Measurements from ENCODE around the gene RAB11FIP4. TPM values are rescaled to one million over a fixed set of nuclear protein-coding genes. Genes with fewer than 3 reads are reported as not detected.

RAB11FIP4 gene
- total and polyA plus RNA-seq, 4 donors = 1.5 to 16.0 (median 3.3) TPM

- peak overlapping the region; percentile 96 to 97 for H3K27ac ChIP-seq (ENCODE audit: low read depth in 1 of 2, low read length in 2 of 2)
- under 1% methylated on average over 111 of the region's 111 CpGs for WGBS
- H3K27me3 ChIP-seq (ENCODE audit: control insufficient read depth in 4 of 4, insufficient read depth in 4 of 4, low read length in 3 of 4) = no peaks in the 10 kb centered on the region
- H3K4me3 ChIP-seq (ENCODE audit: low read depth in 1 of 3, low read length in 3 of 3) = peak overlapping the region; percentile 71 to 75 (median 72)
- H3K9ac ChIP-seq (ENCODE audit: low read depth in 1 of 2, low read length in 2 of 2) = peak overlapping the region in 1 of 2 donors; percentile 75
- TF ChIP-seq ATF3 (IDR thresholded peaks at IDR 0.05) (no peak), MAX (IDR thresholded peaks at IDR 0.05) (no peak), FOXA2 (IDR thresholded peaks at IDR 0.05) (no peak), NR2F2 (IDR thresholded peaks at IDR 0.05) (no peak), EGR1 (IDR thresholded peaks at IDR 0.05; ENCODE audit: low read depth in 2 of 2) (no peak), HNF4G (IDR thresholded peaks at IDR 0.05) (no peak), REST (IDR thresholded peaks at IDR 0.05) (no peak), TAF1 (conservative IDR thresholded peaks at IDR 0.05) (no peak), SP1 (IDR thresholded peaks at IDR 0.05) (peak; percentile 22), HNF4A (conservative IDR thresholded peaks at IDR 0.05) (no peak), RAD21 (IDR thresholded peaks at IDR 0.05) (peak; percentile 67 to 70), JUND (IDR thresholded peaks at IDR 0.05) (no peak), ZBTB33 (IDR thresholded peaks at IDR 0.05) (no peak), CTCF (IDR thresholded peaks at IDR 0.05; ENCODE audit: low read depth, low read length, missing input control) (peak; percentile 81), GABPA (IDR thresholded peaks at IDR 0.05 in 1 of 2, conservative IDR thresholded peaks at IDR 0.05 in 1 of 2) (no peak)
- DNase-seq (ENCODE audit: low spot score) = peak; percentile 79
- no peaks in the 10 kb centered on the region for H3K36me3 ChIP-seq (ENCODE audit: control insufficient read depth in 4 of 4, insufficient read depth in 3 of 4, low read depth in 1 of 4, low read length in 3 of 4)
- peaks cover 4 to 42% (median 28%) of the 10 kb centered on the region in 4 donors for H3K4me1 ChIP-seq (ENCODE audit: control insufficient read depth in 4 of 4, insufficient read depth in 4 of 4, low read length in 3 of 4)
- H3K9me3 ChIP-seq (ENCODE audit: control insufficient read depth in 4 of 4, low read length in 3 of 4) = no peaks in the 10 kb centered on the region
Measured at GRCh38 chr17:31558748-31559583, 167.5 kb downstream of the RAB11FIP4 start.

Data from liver (tissue), 9 donors.